SK-N-SH (cell line): Measurements from ENCODE around the gene SLC66A3. TPM values are rescaled to one million over a fixed set of nuclear protein-coding genes. Genes with fewer than 3 reads are reported as not detected.
A peak's percentile ranks its signal among the peaks of the same experiment; 100 is the strongest.

Experiments
- CTCF ChIA-PET: fragments of 300-600, 350-600 bp; formaldehyde crosslinking; extraction: SDS; loops from one replicate; lab custom pipeline; 2021; lab: Yijun Ruan, JAX
- POLR2A ChIA-PET: fragments of 350-600 bp; sonication (Branson Sonifier 250); formaldehyde crosslinking; extraction: SDS; loops from one replicate; lab custom pipeline; 2020; ENCODE audit warnings: antibody characterized with exemption, inconsistent platforms; lab: Yijun Ruan, JAX
- DNase-seq: peaks from one replicate; pipeline ENCODE4 v3.0.0; 2012
- H2AFZ ChIP-seq: fragments of 200-600 bp; sonication (generic); 2 replicates; pipeline ENCODE4 v1.8.1; 2016; ENCODE audit warnings: antibody characterized with exemption, mild to moderate bottlenecking, low read depth
- H3F3A ChIP-seq: fragments of 200-600 bp; sonication (generic); replicated peaks from 2 replicates; pipeline ENCODE3; 2016; ENCODE audit warnings: antibody characterized with exemption, mild to moderate bottlenecking; ENCODE audit not compliant: insufficient read depth
- H3K27ac ChIP-seq, 2 experiments: fragments of 200-500 bp in 1 of 2; fragments of 200-600 bp in 1 of 2; sonication (Bioruptor generic) in 1 of 2; sonication (generic), shearing (Covaris generic) in 1 of 2; 2 replicates each; pipeline versions ENCODE4 v1.5.1 to v1.6.1; 2014 to 2016; ENCODE audit warnings: low read depth in 2 of 2, inconsistent platforms in 1 of 2, low read length in 1 of 2, mild to moderate bottlenecking in 1 of 2, mixed read lengths in 1 of 2
- H3K27me3 ChIP-seq: fragments of 200-600 bp; sonication (generic), shearing (Covaris generic); 2 replicates; pipeline ENCODE4 v1.6.1; 2016; ENCODE audit warnings: mixed run types; ENCODE audit not compliant: insufficient read depth
- H3K36me3 ChIP-seq, 2 experiments: fragments of 200-500 bp in 1 of 2; fragments of 200-600 bp in 1 of 2; sonication (Bioruptor generic) in 1 of 2; sonication (generic) in 1 of 2; replicated peaks in 1 of 2; 2 replicates each; pipeline versions ENCODE3 to v1.5.1; 2014 to 2016; ENCODE audit warnings: low read length in 1 of 2, mild to moderate bottlenecking in 1 of 2; ENCODE audit not compliant: insufficient read depth in 2 of 2, control insufficient read depth in 1 of 2
- H3K4me1 ChIP-seq, 2 experiments: fragments of 200-500 bp in 1 of 2; fragments of 200-600 bp in 1 of 2; sonication (Bioruptor generic) in 1 of 2; sonication (generic), shearing (Covaris generic) in 1 of 2; 2 replicates each; pipeline versions ENCODE4 v1.5.1 to v1.6.1; 2014 to 2016; ENCODE audit warnings: low read depth in 1 of 2, low read length in 1 of 2, mixed run types in 1 of 2; ENCODE audit not compliant: insufficient read depth in 2 of 2, control insufficient read depth in 1 of 2
- H3K4me2 ChIP-seq: fragments of 200-600 bp; sonication (generic), shearing (Covaris generic); 2 replicates; pipeline ENCODE4 v1.6.1; 2017; ENCODE audit warnings: mixed run types
- H3K4me3 ChIP-seq, 2 experiments: fragments of 200-500 bp in 1 of 2; fragments of 200-600 bp in 1 of 2; sonication (Bioruptor generic) in 1 of 2; sonication (generic), shearing (Covaris generic) in 1 of 2; 2 replicates each; pipeline versions ENCODE4 v1.5.1 to v1.8.1; 2014 to 2016; ENCODE audit warnings: low read depth in 2 of 2, inconsistent platforms in 1 of 2, low read length in 1 of 2, mild to moderate bottlenecking in 1 of 2, mixed read lengths in 1 of 2, moderate library complexity in 1 of 2
- H3K79me2 ChIP-seq: fragments of 200-600 bp; sonication (generic); 2 replicates; pipeline ENCODE4 v1.8.1; 2017; ENCODE audit warnings: mild to moderate bottlenecking; ENCODE audit not compliant: insufficient read depth
- H3K9ac ChIP-seq: fragments of 200-600 bp; sonication (generic); 2 replicates; pipeline ENCODE4 v1.6.1; 2017; ENCODE audit warnings: mixed run types
- H3K9me2 ChIP-seq: fragments of 200-600 bp; sonication (generic); 2 replicates; pipeline ENCODE4 v1.6.1; 2017; ENCODE audit warnings: mixed run types
- H3K9me3 ChIP-seq: fragments of 200-600 bp; sonication (generic); 2 replicates; pipeline ENCODE4 v1.6.1; 2017; ENCODE audit warnings: mixed run types, mild to moderate bottlenecking, moderate library complexity
- H4K20me1 ChIP-seq: fragments of 200-600 bp; sonication (generic); 2 replicates; pipeline ENCODE4 v1.6.1; 2017; ENCODE audit warnings: mild to moderate bottlenecking, mixed run types; ENCODE audit not compliant: insufficient read depth
- EP300 ChIP-seq, 2 experiments: IDR thresholded peaks; 2 replicates each; pipeline versions ENCODE4 v1.4.0 to v1.6.1; 2012; ENCODE audit warnings: borderline replicate concordance in 1 of 2, low read depth in 1 of 2, low read length in 1 of 2
- FOSL2 ChIP-seq: IDR thresholded peaks from 2 replicates; pipeline ENCODE4 v1.4.0; 2012; ENCODE audit warnings: low read depth, mild to moderate bottlenecking, moderate library complexity, borderline replicate concordance
- FOXM1 ChIP-seq: IDR thresholded peaks from 2 replicates; pipeline ENCODE4 v1.4.0; 2012; ENCODE audit warnings: low read depth, mild to moderate bottlenecking
- IRF3 ChIP-seq: fragments of 150-350 bp; IDR thresholded peaks from 2 replicates; pipeline ENCODE4 v1.6.1; 2016; ENCODE audit warnings: mild to moderate bottlenecking, low read depth, low read length
- JUND ChIP-seq: IDR thresholded peaks from 2 replicates; pipeline ENCODE4 v1.4.0; 2012
- MXI1 ChIP-seq: IDR thresholded peaks from 2 replicates; pipeline ENCODE4 v1.6.1; 2012; ENCODE audit warnings: mild to moderate bottlenecking, low read depth, low read length, improper control_type of control experiment
- NFIC ChIP-seq: IDR thresholded peaks from 2 replicates; pipeline ENCODE4 v1.4.0; 2012; ENCODE audit warnings: borderline replicate concordance
- NRF1 ChIP-seq: IDR thresholded peaks from 2 replicates; pipeline ENCODE4 v1.6.1; 2012; ENCODE audit warnings: low read depth, mild to moderate bottlenecking, low read length
- PBX3 ChIP-seq: IDR thresholded peaks from 2 replicates; pipeline ENCODE4; 2012
- POLR2AphosphoS5 ChIP-seq: IDR thresholded peaks from 2 replicates; pipeline ENCODE4 v1.6.1; 2012; ENCODE audit warnings: low read depth, low read length
- RXRA ChIP-seq: IDR thresholded peaks from 2 replicates; pipeline ENCODE4 v1.4.0; 2012; ENCODE audit warnings: low read depth, mild to moderate bottlenecking, borderline replicate concordance
- SIN3A ChIP-seq: IDR thresholded peaks from 2 replicates; pipeline ENCODE4 v1.6.1; 2012; ENCODE audit warnings: low read depth, mild to moderate bottlenecking, low read length, moderate library complexity, borderline replicate concordance
- SMC3 ChIP-seq: IDR thresholded peaks from 2 replicates; pipeline ENCODE4 v1.6.1; 2012; ENCODE audit warnings: low read depth, low read length, improper control_type of control experiment
- TCF12 ChIP-seq: IDR thresholded peaks from 2 replicates; pipeline ENCODE4 v1.4.0; 2012
- TEAD4 ChIP-seq: IDR thresholded peaks from 2 replicates; pipeline ENCODE4 v1.4.0; 2012; ENCODE audit warnings: mild to moderate bottlenecking, borderline replicate concordance; ENCODE audit not compliant: insufficient read depth
- WGBS: methylation state at CpG from one replicate; pipeline ENCODE4 v1.1.6; 2017; ENCODE audit warnings: low lambda C conversion rate; 5-methylcytosine and 5-hydroxymethylcytosine counted together
- polyA plus RNA-seq, 3 experiments: library from polyadenylated mRNA; depleted of rRNA; stranded (reverse); fragments of >200 nt; gene quantifications; 2 replicates each; pipeline ENCODE4 v1.2.3, GENCODE V29; 2012
- TF ChIP-seq, protein P1 (sequence below): IDR thresholded peaks from 2 replicates; pipeline ENCODE4 v1.4.0; 2012; ENCODE audit warnings: low read depth, borderline replicate concordance
- TF ChIP-seq, protein P2 (sequence below): fragments of 200-600 bp; sonication (generic); IDR thresholded peaks from 2 replicates; pipeline ENCODE4 v1.6.1; 2017; ENCODE audit warnings: antibody characterized with exemption, mild to moderate bottlenecking, moderate library complexity

Gene SLC66A3
- polyA plus RNA-seq, 1 of the 3 experiments (the other 2 are of a cell fraction), result 49.0 TPM

GRCh38 chr2:11134349-11134748, 20.9 kb upstream of the SLC66A3 start:
- H3K9me3 ChIP-seq, result no peaks in the 10 kb centered on the region
- 90% methylated on average over 5 of the region's 5 CpGs for WGBS

GRCh38 chr2:11140492-11140891, 14.8 kb upstream of the SLC66A3 start:
- WGBS, result 10% methylated on average over 4 of the region's 4 CpGs
- H3K4me1 ChIP-seq, result no peaks in the 10 kb centered on the region
- H3K4me3 ChIP-seq, result no peak overlapping the region
- no peak for DNase-seq
- peak overlapping the region; percentile 38 for H3K4me2 ChIP-seq
- no peaks in the 10 kb centered on the region for H3K9me3 ChIP-seq
- no peaks in the 10 kb centered on the region for H3K36me3 ChIP-seq
- ChIA-PET POLR2A (interaction anchor here (1.1 kb wide), 1 partner anchor 9 kb away, joined by 3 read pairs; no protein-coding TSS in a partner anchor), CTCF (interaction anchor here (0.8 to 4.3 kb wide), 2 partner anchors 8 to 443 kb away, joined by 3 to 18 read pairs; no protein-coding TSS in a partner anchor)
- H3K27ac ChIP-seq, result peak overlapping the region in 1 of 2 experiments; percentile 66; a peak in 2 of 4 replicates
- H3K9ac ChIP-seq, result no peak overlapping the region; the same call in 1 of the 2 replicates
- TF ChIP-seq SIN3A, result peak; percentile 78
- peak; percentile 96 for TF ChIP-seq PBX3
- TF ChIP-seq JUND, result peak; percentile 84
- TF ChIP-seq, protein P1, sequence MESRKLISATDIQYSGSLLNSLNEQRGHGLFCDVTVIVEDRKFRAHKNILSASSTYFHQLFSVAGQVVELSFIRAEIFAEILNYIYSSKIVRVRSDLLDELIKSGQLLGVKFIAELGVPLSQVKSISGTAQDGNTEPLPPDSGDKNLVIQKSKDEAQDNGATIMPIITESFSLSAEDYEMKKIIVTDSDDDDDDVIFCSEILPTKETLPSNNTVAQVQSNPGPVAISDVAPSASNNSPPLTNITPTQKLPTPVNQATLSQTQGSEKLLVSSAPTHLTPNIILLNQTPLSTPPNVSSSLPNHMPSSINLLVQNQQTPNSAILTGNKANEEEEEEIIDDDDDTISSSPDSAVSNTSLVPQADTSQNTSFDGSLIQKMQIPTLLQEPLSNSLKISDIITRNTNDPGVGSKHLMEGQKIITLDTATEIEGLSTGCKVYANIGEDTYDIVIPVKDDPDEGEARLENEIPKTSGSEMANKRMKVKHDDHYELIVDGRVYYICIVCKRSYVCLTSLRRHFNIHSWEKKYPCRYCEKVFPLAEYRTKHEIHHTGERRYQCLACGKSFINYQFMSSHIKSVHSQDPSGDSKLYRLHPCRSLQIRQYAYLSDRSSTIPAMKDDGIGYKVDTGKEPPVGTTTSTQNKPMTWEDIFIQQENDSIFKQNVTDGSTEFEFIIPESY, result no peak
- peak; percentile 57; the same call in 1 of the 2 replicates for TF ChIP-seq FOXM1
- no peak for TF ChIP-seq MXI1
- no peak; the same call in 1 of the 2 replicates for TF ChIP-seq RXRA
- TF ChIP-seq TCF12, result peak; percentile 95
- peak in 1 of 2 experiments; percentile 85; a peak in 3 of 4 replicates for TF ChIP-seq EP300 (IDR thresholded peaks at IDR 0.05; ENCODE audit: borderline replicate concordance in 1 of 2, low read depth in 1 of 2, low read length in 1 of 2)
- TF ChIP-seq FOSL2, result peak; percentile 87
- TF ChIP-seq NFIC, result peak; percentile 69; the same call in 1 of the 2 replicates
- TF ChIP-seq TEAD4, result peak; percentile 87
- peak; percentile 73; the same call in 1 of the 2 replicates for TF ChIP-seq POLR2AphosphoS5
- no peaks in the 10 kb centered on the region for H3K9me2 ChIP-seq
- no peak overlapping the region; the same call in 1 of the 2 replicates for H2AFZ ChIP-seq
- H3K79me2 ChIP-seq, result no peaks in the 10 kb centered on the region
- H4K20me1 ChIP-seq, result no peaks in the 10 kb centered on the region
- H3F3A ChIP-seq, result peaks cover 14% of the 10 kb centered on the region
- H3K27me3 ChIP-seq, result no peaks in the 10 kb centered on the region

More at GRCh38 chr2:11134349-11134748, 20.9 kb upstream of the SLC66A3 start:
- H2AFZ ChIP-seq, result no peak overlapping the region
- no peaks in the 10 kb centered on the region for H3K79me2 ChIP-seq
- no peak for TF ChIP-seq JUND
- TF ChIP-seq, protein P2, sequence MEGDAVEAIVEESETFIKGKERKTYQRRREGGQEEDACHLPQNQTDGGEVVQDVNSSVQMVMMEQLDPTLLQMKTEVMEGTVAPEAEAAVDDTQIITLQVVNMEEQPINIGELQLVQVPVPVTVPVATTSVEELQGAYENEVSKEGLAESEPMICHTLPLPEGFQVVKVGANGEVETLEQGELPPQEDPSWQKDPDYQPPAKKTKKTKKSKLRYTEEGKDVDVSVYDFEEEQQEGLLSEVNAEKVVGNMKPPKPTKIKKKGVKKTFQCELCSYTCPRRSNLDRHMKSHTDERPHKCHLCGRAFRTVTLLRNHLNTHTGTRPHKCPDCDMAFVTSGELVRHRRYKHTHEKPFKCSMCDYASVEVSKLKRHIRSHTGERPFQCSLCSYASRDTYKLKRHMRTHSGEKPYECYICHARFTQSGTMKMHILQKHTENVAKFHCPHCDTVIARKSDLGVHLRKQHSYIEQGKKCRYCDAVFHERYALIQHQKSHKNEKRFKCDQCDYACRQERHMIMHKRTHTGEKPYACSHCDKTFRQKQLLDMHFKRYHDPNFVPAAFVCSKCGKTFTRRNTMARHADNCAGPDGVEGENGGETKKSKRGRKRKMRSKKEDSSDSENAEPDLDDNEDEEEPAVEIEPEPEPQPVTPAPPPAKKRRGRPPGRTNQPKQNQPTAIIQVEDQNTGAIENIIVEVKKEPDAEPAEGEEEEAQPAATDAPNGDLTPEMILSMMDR, result no peak
- TF ChIP-seq SMC3, result no peak
- no peak for TF ChIP-seq IRF3
- no peak for TF ChIP-seq NRF1
- peaks cover 3% of the 10 kb centered on the region for H3F3A ChIP-seq
- no peaks in the 10 kb centered on the region for H3K36me3 ChIP-seq
- H4K20me1 ChIP-seq, result no peaks in the 10 kb centered on the region
- H3K9ac ChIP-seq, result no peak overlapping the region
- POLR2A ChIA-PET, result no interaction called here
- H3K4me2 ChIP-seq, result no peak overlapping the region
- no peaks in the 10 kb centered on the region for H3K27me3 ChIP-seq
- no peak for DNase-seq
- H3K9me2 ChIP-seq, result no peaks in the 10 kb centered on the region
- CTCF ChIA-PET, result interaction anchor here (1.2 to 20.8 kb wide), 10 partner anchors 11 to 613 kb away, joined by 3 to 666 read pairs (median 49); partner anchors contain the start of gene E2F6
- H3K4me1 ChIP-seq, result peaks cover 0 to 20% of the 10 kb centered on the region in 2 experiments; a peak in 1 of 4 replicates
- H3K4me3 ChIP-seq, result no peak overlapping the region
- no peak overlapping the region for H3K27ac ChIP-seq
